Suprapubic skin (tissue), 4 donors: ENCODE data around the gene TOM1L2. TPM values are rescaled to one million over a fixed set of nuclear protein-coding genes. Genes with fewer than 3 reads are reported as not detected.

Experiments used
- DNase-seq, 2 donors: peaks; one replicate each; pipeline ENCODE4 v3.0.0-alpha.2; 2019; ENCODE audit warnings: low spot score in 2 of 2
- H3K27ac ChIP-seq: fragments of 200-600 bp; sonication (generic); one replicate; pipeline ENCODE4 v1.5.1; 2019
- H3K27me3 ChIP-seq: fragments of 200-600 bp; sonication (generic); one replicate; pipeline ENCODE4 v1.5.1; 2019
- H3K36me3 ChIP-seq: fragments of 200-600 bp; sonication (generic); one replicate; pipeline ENCODE4 v1.5.1; 2019
- H3K4me1 ChIP-seq: fragments of 200-600 bp; sonication (generic); one replicate; pipeline ENCODE4 v1.5.1; 2019
- H3K4me3 ChIP-seq: fragments of 200-600 bp; sonication (generic); one replicate; pipeline ENCODE4 v1.5.1; 2019; ENCODE audit warnings: mild to moderate bottlenecking
- H3K9me3 ChIP-seq: fragments of 200-600 bp; sonication (generic); one replicate; pipeline ENCODE4 v1.5.1; 2019
- CTCF ChIP-seq, 2 donors: fragments of 200-600 bp in 1 of 2; fragments of 450-650 bp in 1 of 2; sonication (generic) in 1 of 2; IDR thresholded peaks; one replicate each; pipeline ENCODE4 v1.5.1; 2016 to 2019; ENCODE audit warnings: antibody characterized with exemption in 2 of 2, mild to moderate bottlenecking in 1 of 2, moderate library complexity in 1 of 2
- EP300 ChIP-seq: sonication (generic); formaldehyde crosslinking; IDR thresholded peaks from one replicate; pipeline ENCODE4 v1.6.1; 2017; ENCODE audit warnings: antibody characterized with exemption
- POLR2A ChIP-seq, 2 donors: fragments of 450-650 bp; IDR thresholded peaks; one replicate each; pipeline ENCODE4 v1.6.1; 2017; ENCODE audit warnings: antibody characterized with exemption in 2 of 2, mild to moderate bottlenecking in 2 of 2, moderate library complexity in 2 of 2
- POLR2AphosphoS5 ChIP-seq, 3 donors: sonication (generic); formaldehyde crosslinking; IDR thresholded peaks; one replicate each; pipeline ENCODE4 v1.6.1; 2017; ENCODE audit warnings: antibody characterized with exemption in 3 of 3
- WGBS: methylation state at CpG from one replicate; pipeline ENCODE4 v1.1.5; 2018; 5-methylcytosine and 5-hydroxymethylcytosine counted together
- total RNA-seq, 4 donors: library from RNA; depleted of rRNA; stranded (reverse); fragments of >200 nt; gene quantifications; one replicate each; pipeline ENCODE4 v1.1.0, GENCODE V29; 2016

Gene TOM1L2
- total RNA-seq, 4 donors from 2014 or later: 128 to 259 (median 162) TPM

- TF ChIP-seq POLR2AphosphoS5 (IDR thresholded peaks at IDR 0.05) (no peak), EP300 (no peak), CTCF (IDR thresholded peaks at IDR 0.05) (no peak), POLR2A (IDR thresholded peaks at IDR 0.05) (no peak)
Measured at GRCh38 chr17:17897442-17897841, 74.8 kb downstream of the TOM1L2 start.

GRCh38 chr17:17896746-17897145 is 75.5 kb downstream of the TOM1L2 start:
- Histone ChIP-seq H3K4me1 (peaks cover 20% of the 10 kb centered on the region), H3K4me3 (no peak overlapping the region), H3K27me3 (no peaks in the 10 kb centered on the region), H3K27ac (no peak overlapping the region), H3K36me3 (peaks cover 55% of the 10 kb centered on the region), H3K9me3 (no peaks in the 10 kb centered on the region)
- WGBS: 91% methylated on average over 8 of the region's 8 CpGs
- DNase-seq: no peak
- no peak for TF ChIP-seq EP300
- TF ChIP-seq POLR2AphosphoS5 (IDR thresholded peaks at IDR 0.05): no peak
- no peak for TF ChIP-seq POLR2A (IDR thresholded peaks at IDR 0.05)
- no peak for TF ChIP-seq CTCF (IDR thresholded peaks at IDR 0.05)

More at GRCh38 chr17:17897442-17897841, 74.8 kb downstream of the TOM1L2 start:
- no peak overlapping the region for H3K27ac ChIP-seq
- H3K4me3 ChIP-seq: no peak overlapping the region
- H3K27me3 ChIP-seq: no peaks in the 10 kb centered on the region
- DNase-seq: no peak
- WGBS: 89% methylated on average over 2 of the region's 2 CpGs
- no peaks in the 10 kb centered on the region for H3K9me3 ChIP-seq
- peaks cover 48% of the 10 kb centered on the region for H3K36me3 ChIP-seq
- H3K4me1 ChIP-seq: peaks cover 27% of the 10 kb centered on the region

- no peak overlapping the region for H3K4me3 ChIP-seq
- no peaks in the 10 kb centered on the region for H3K27me3 ChIP-seq
- H3K9me3 ChIP-seq: no peaks in the 10 kb centered on the region
- H3K4me1 ChIP-seq: no peaks in the 10 kb centered on the region
- H3K36me3 ChIP-seq: peaks cover 68% of the 10 kb centered on the region
- 97% methylated on average over 7 of the region's 7 CpGs for WGBS
- H3K27ac ChIP-seq: no peak overlapping the region
- DNase-seq: no peak
- TF ChIP-seq POLR2A (IDR thresholded peaks at IDR 0.05) (no peak), CTCF (IDR thresholded peaks at IDR 0.05) (no peak), EP300 (no peak), POLR2AphosphoS5 (IDR thresholded peaks at IDR 0.05) (no peak)
Measured at GRCh38 chr17:17893801-17894644, 78.2 kb downstream of the TOM1L2 start.

GRCh38 chr17:17892731-17893130 is 79.5 kb downstream of the TOM1L2 start:
- Histone ChIP-seq H3K27ac (no peak overlapping the region), H3K36me3 (peaks cover 62% of the 10 kb centered on the region), H3K4me3 (no peak overlapping the region), H3K9me3 (no peaks in the 10 kb centered on the region), H3K27me3 (no peaks in the 10 kb centered on the region), H3K4me1 (peaks cover 11% of the 10 kb centered on the region)
- no peak for DNase-seq
- WGBS: 68% methylated on average over 2 of the region's 2 CpGs
- TF ChIP-seq POLR2A (IDR thresholded peaks at IDR 0.05): no peak
- no peak for TF ChIP-seq EP300
- no peak for TF ChIP-seq CTCF (IDR thresholded peaks at IDR 0.05)
- TF ChIP-seq POLR2AphosphoS5 (IDR thresholded peaks at IDR 0.05): no peak

GRCh38 chr17:17892009-17892408 is 80.2 kb downstream of the TOM1L2 start:
- Histone ChIP-seq H3K4me3 (no peak overlapping the region), H3K9me3 (no peaks in the 10 kb centered on the region), H3K27ac (no peak overlapping the region), H3K4me1 (peaks cover 17% of the 10 kb centered on the region), H3K36me3 (peaks cover 60% of the 10 kb centered on the region), H3K27me3 (no peaks in the 10 kb centered on the region)
- TF ChIP-seq POLR2A (IDR thresholded peaks at IDR 0.05) (no peak), POLR2AphosphoS5 (IDR thresholded peaks at IDR 0.05) (no peak), CTCF (IDR thresholded peaks at IDR 0.05) (no peak), EP300 (no peak)
- 74% methylated on average over 6 of the region's 6 CpGs for WGBS
- no peak for DNase-seq
